ENCODE results near the gene UBR4. TPM values are rescaled to one million over a fixed set of nuclear protein-coding genes. Genes with fewer than 3 reads are reported as not detected.

The UBR4 gene
- total and polyA plus RNA-seq, 2 of the 8 experiments (the other 6 are each of a cell fraction or from before 2014, with no cell fraction given) = 139 to 152 TPM

DNA sequence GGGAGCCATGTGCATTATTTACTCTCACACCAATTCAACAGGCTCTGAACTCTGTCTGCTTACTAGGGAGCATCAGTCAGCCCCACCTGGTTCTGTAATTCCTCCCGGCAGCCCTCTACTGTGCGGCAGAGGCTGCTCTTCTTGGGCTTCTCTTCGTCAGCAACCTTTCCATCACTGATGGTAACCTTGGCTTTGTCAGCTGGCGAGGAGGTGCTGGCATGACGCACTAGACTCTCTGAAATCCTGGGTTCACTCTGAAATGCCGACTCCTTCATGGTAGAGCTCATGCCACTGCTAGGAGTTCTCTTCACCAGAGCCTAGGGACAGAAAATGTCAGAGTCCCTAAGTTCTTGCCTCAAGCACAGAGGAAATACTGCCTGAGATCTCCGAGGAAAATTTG is 49.2 kb downstream of the UBR4 start:
- H3K23ac ChIP-seq (ENCODE audit: insufficient read length) = no peak overlapping the region
- H3K4me1 ChIP-seq (replicated peaks in 1 of 4; ENCODE audit: control insufficient read depth in 3 of 4, insufficient read depth in 4 of 4, low read length in 3 of 4) = no peaks in the 10 kb centered on the region
- H2BK12ac ChIP-seq (ENCODE audit: low read depth, low read length) = no peak overlapping the region
- H4K20me1 ChIP-seq (replicated peaks in 1 of 2; ENCODE audit: control insufficient read depth in 1 of 2, insufficient read depth in 2 of 2, low read length in 2 of 2) = peaks cover 0 to 3% of the 10 kb centered on the region in 2 experiments
- H4K5ac ChIP-seq (ENCODE audit: insufficient read length, low read depth, low read length) = no peak overlapping the region
- H3K18ac ChIP-seq (ENCODE audit: extremely low read depth, low read length) = no peak overlapping the region
- no peak overlapping the region for H3K4ac ChIP-seq (replicated peaks; ENCODE audit: insufficient read length, low read depth, low read length)
- DNase-seq (ENCODE audit: low read depth in 1 of 2, low spot score in 2 of 2) = no peak
- no peaks in the 10 kb centered on the region for H3K79me1 ChIP-seq (ENCODE audit: low read depth, low read length)
- no peak overlapping the region for H3K4me2 ChIP-seq (ENCODE audit: insufficient read depth in 1 of 2, low read depth in 2 of 2, low read length in 2 of 2)
- H2BK120ac ChIP-seq (replicated peaks; ENCODE audit: low read depth, low read length) = no peak overlapping the region
- peaks cover 74 to 99% (median 97%) of the 10 kb centered on the region in 4 experiments for H3K36me3 ChIP-seq (ENCODE audit: control insufficient read depth in 2 of 4, insufficient read depth in 4 of 4, low read length in 3 of 4)
- no peak overlapping the region for H2BK15ac ChIP-seq (ENCODE audit: low read length)
- no peak overlapping the region for H2BK20ac ChIP-seq (ENCODE audit: low read length)
- H3K79me2 ChIP-seq (ENCODE audit: control insufficient read depth in 1 of 2, insufficient read depth in 2 of 2, low read length in 2 of 2) = no peaks in the 10 kb centered on the region
- WGBS, 2 experiments (ENCODE audit: extremely low coverage in 1 of 2, insufficient coverage in 1 of 2, insufficient read length in 1 of 2, insufficient replicate concordance in 2 of 2, low coverage in 1 of 2, low lambda C conversion rate in 2 of 2, missing lambda C conversion rate in 1 of 2) = 92% methylated on average over 7 of the region's 7 CpGs; no CpG with 5 or more reads in 1 of the 2 experiments
- no peak overlapping the region for H3K14ac ChIP-seq (ENCODE audit: insufficient read length)
- no peak overlapping the region for H3K9ac ChIP-seq (replicated peaks in 1 of 4; ENCODE audit: extremely low read depth in 1 of 4, low read depth in 3 of 4, low read length in 3 of 4)
- ChIA-PET POLR2A (ENCODE audit: partially characterized antibody) (interaction anchor here (1.3 to 1.6 kb wide), 2 partner anchors 34 to 36 kb away, joined by 3 to 5 read pairs; no protein-coding TSS in a partner anchor), CTCF (ENCODE audit: partially characterized antibody) (interaction anchor here (1.2 to 4.2 kb wide), 2 partner anchors 12 to 18 kb away, joined by 3 to 12 read pairs; no protein-coding TSS in a partner anchor)
- no peak overlapping the region for H4K8ac ChIP-seq (ENCODE audit: extremely low read depth, insufficient read depth, low read length)
- no peak overlapping the region for H3K27ac ChIP-seq (ENCODE audit: low read depth, low read length)
- no peak overlapping the region for H3K4me3 ChIP-seq (ENCODE audit: extremely low read depth in 1 of 4, insufficient read depth in 2 of 4, low read depth in 3 of 4, low read length in 4 of 4)
- no peaks in the 10 kb centered on the region for H3K9me3 ChIP-seq (ENCODE audit: insufficient read depth in 2 of 2, low read depth in 1 of 2, low read length in 1 of 2)
- no peak overlapping the region for H2BK5ac ChIP-seq (ENCODE audit: low read depth, low read length)
- H2AFZ ChIP-seq (ENCODE audit: low read length) = no peak overlapping the region
- H3K56ac ChIP-seq (replicated peaks; ENCODE audit: insufficient read length, low read depth, low read length) = no peak overlapping the region
- no peak overlapping the region for H4K91ac ChIP-seq (replicated peaks; ENCODE audit: insufficient read length, low read length)
- no peak for FAIRE-seq
- H3K23me2 ChIP-seq (ENCODE audit: low read depth, low read length) = no peaks in the 10 kb centered on the region
- no peak overlapping the region for H2AK5ac ChIP-seq (ENCODE audit: low read depth, low read length)
- H3K27me3 ChIP-seq (replicated peaks in 1 of 4; ENCODE audit: control insufficient read depth in 3 of 4, extremely low read depth in 1 of 4, insufficient read depth in 3 of 4, low read length in 3 of 4) = no peaks in the 10 kb centered on the region
- TF ChIP-seq RXRA (IDR thresholded peaks at IDR 0.05; ENCODE audit: insufficient read depth, low read depth, low read length) = no peak
- no peak for TF ChIP-seq KDM5A (IDR thresholded peaks at IDR 0.05; ENCODE audit: low read length)
- no peak for TF ChIP-seq RAD21 (IDR thresholded peaks at IDR 0.05 in 1 of 2, conservative IDR thresholded peaks at IDR 0.05 in 1 of 2; ENCODE audit: low read depth in 2 of 2, low read length in 2 of 2)
- no peak for TF ChIP-seq SP2 (IDR thresholded peaks at IDR 0.05; ENCODE audit: low read length)
- TF ChIP-seq TAF7 (optimal IDR thresholded peaks at IDR 0.05; ENCODE audit: borderline replicate concordance, low read depth, low read length) = no peak
- TF ChIP-seq, protein P1, sequence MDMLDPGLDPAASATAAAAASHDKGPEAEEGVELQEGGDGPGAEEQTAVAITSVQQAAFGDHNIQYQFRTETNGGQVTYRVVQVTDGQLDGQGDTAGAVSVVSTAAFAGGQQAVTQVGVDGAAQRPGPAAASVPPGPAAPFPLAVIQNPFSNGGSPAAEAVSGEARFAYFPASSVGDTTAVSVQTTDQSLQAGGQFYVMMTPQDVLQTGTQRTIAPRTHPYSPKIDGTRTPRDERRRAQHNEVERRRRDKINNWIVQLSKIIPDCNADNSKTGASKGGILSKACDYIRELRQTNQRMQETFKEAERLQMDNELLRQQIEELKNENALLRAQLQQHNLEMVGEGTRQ (IDR thresholded peaks at IDR 0.05; ENCODE audit: low read length) = no peak
- no peak for TF ChIP-seq POLR2A (IDR thresholded peaks at IDR 0.05; ENCODE audit: control extremely low read depth in 1 of 2, low read depth in 2 of 2, low read length in 2 of 2)
- TF ChIP-seq BCL11A (IDR thresholded peaks at IDR 0.05; ENCODE audit: low read depth in 2 of 2, low read length in 2 of 2) = no peak
- TF ChIP-seq EP300 (IDR thresholded peaks at IDR 0.05; ENCODE audit: borderline replicate concordance in 1 of 2, low read depth in 2 of 2, low read length in 2 of 2) = no peak
- no peak for TF ChIP-seq EZH2 (IDR thresholded peaks at IDR 0.05; ENCODE audit: low read depth, low read length, severe bottlenecking)
- TF ChIP-seq CREB1 (IDR thresholded peaks at IDR 0.05) = no peak
- no peak for TF ChIP-seq RFX5 (IDR thresholded peaks at IDR 0.05; ENCODE audit: borderline replicate concordance, low read depth, low read length)
- no peak for TF ChIP-seq PHF8 (conservative IDR thresholded peaks at IDR 0.05; ENCODE audit: low read depth, low read length)
